HL-60/S4 (cell line): ENCODE results near the gene RASGRP1.

Experiments
- in situ Hi-C: fragments of 300-500 bp; cut with MboI; formaldehyde crosslinking; loops from 2 replicates; pipeline ENCODE4 v1.14.3; 2022; ENCODE audit warnings: low sequenced_read_pairs

The RASGRP1 gene

GRCh38 chr15:38508647-38509046 is 56.0 kb downstream of the RASGRP1 start:
- in situ Hi-C loops = no loop called here

GRCh38 chr15:38507570-38507969 is 57.0 kb downstream of the RASGRP1 start:
- in situ Hi-C loops = no loop called here

- in situ Hi-C loops = no loop called here
Observed at GRCh38 chr15:38506997-38507396, 57.6 kb downstream of the RASGRP1 start.

GRCh38 chr15:38504680-38505467 is 59.7 kb downstream of the RASGRP1 start:
- in situ Hi-C loops = no loop called here

GRCh38 chr15:38503496-38503895 is 61.1 kb downstream of the RASGRP1 start:
- in situ Hi-C loops = no loop called here

- in situ Hi-C loops = no loop called here
Observed at GRCh38 chr15:38499651-38500050, 65.0 kb downstream of the RASGRP1 start.

- in situ Hi-C loops = no loop called here
Observed at GRCh38 chr15:38496151-38496550, 68.5 kb downstream of the RASGRP1 start.

GRCh38 chr15:38490242-38490922 is 74.2 kb downstream of the RASGRP1 start:
- in situ Hi-C loops = no loop called here

- in situ Hi-C loops = no loop called here
Observed at GRCh38 chr15:38487378-38487777, 77.2 kb downstream of the RASGRP1 start.

- in situ Hi-C loops = no loop called here
Observed at GRCh38 chr15:38486936-38487335, 77.7 kb downstream of the RASGRP1 start.

GRCh38 chr15:38482572-38482971 is 82.0 kb downstream of the RASGRP1 start:
- in situ Hi-C loops = no loop called here

GRCh38 chr15:38481761-38482160 is 82.9 kb downstream of the RASGRP1 start:
- in situ Hi-C loops = no loop called here

- in situ Hi-C loops = no loop called here
Observed at GRCh38 chr15:38481113-38481512, 83.5 kb downstream of the RASGRP1 start.

- in situ Hi-C loops = no loop called here
Observed at GRCh38 chr15:38479756-38480155, 84.9 kb downstream of the RASGRP1 start.

GRCh38 chr15:38479266-38479665 is 85.3 kb downstream of the RASGRP1 start:
- in situ Hi-C loops = no loop called here

- in situ Hi-C loops = no loop called here
Observed at GRCh38 chr15:38477637-38478036, 87.0 kb downstream of the RASGRP1 start.

GRCh38 chr15:38476120-38476519 is 88.5 kb downstream of the RASGRP1 start:
- in situ Hi-C loops = no loop called here

GRCh38 chr15:38475361-38475760 is 89.3 kb downstream of the RASGRP1 start:
- in situ Hi-C loops = no loop called here

- in situ Hi-C loops = no loop called here
Observed at GRCh38 chr15:38474155-38474757, 90.4 kb downstream of the RASGRP1 start.

GRCh38 chr15:38471974-38472373 is 92.6 kb downstream of the RASGRP1 start:
- in situ Hi-C loops = no loop called here

GRCh38 chr15:38470816-38471215 is 93.8 kb downstream of the RASGRP1 start:
- in situ Hi-C loops = no loop called here

- in situ Hi-C loops = no loop called here
Observed at GRCh38 chr15:38464675-38465074, 99.9 kb downstream of the RASGRP1 start.
